ENCODE measurements around the gene PHGDH. TPM values are rescaled to one million over a fixed set of nuclear protein-coding genes. Genes with fewer than 3 reads are reported as not detected.

PHGDH gene
- total and polyA plus RNA-seq, 2 of the 13 experiments (the other 11 are each of a cell fraction or from before 2014, with no cell fraction given), result 95.8 to 133 TPM

DNA sequence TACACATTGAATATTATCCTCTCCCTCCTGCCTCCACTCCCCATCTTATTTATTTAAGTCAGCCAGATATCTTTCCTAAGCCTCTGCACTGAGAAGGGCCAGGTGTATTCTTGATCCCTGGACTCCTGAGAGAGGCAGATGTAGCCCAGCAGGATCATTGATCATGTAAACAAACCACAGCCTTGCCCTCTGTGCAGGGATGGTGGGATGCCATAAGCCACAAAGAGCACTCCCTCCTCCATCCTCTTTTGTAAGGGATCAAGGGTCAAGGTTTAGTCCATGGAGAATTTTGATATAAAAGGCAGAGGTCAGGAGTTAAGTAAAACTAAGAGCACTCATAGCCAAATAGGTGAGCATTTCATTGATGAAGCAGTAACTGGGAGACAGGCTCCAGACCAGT, 17.3 kb downstream of the PHGDH start (continued):
- TF ChIP-seq THAP11 (CRISPR knock-in tag; IDR thresholded peaks at IDR 0.05), result 0 out of 2 replicates have a peak, but pooled peaks have one; percentile 26
- TF ChIP-seq, protein P1, sequence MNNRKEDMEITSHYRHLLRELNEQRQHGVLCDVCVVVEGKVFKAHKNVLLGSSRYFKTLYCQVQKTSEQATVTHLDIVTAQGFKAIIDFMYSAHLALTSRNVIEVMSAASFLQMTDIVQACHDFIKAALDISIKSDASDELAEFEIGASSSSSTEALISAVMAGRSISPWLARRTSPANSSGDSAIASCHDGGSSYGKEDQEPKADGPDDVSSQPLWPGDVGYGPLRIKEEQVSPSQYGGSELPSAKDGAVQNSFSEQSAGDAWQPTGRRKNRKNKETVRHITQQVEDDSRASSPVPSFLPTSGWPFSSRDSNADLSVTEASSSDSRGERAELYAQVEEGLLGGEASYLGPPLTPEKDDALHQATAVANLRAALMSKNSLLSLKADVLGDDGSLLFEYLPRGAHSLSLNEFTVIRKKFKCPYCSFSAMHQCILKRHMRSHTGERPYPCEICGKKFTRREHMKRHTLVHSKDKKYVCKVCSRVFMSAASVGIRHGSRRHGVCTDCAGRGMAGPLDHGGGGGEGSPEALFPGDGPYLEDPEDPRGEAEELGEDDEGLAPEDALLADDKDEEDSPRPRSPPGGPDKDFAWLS (CRISPR knock-in tag; IDR thresholded peaks at IDR 0.05; ENCODE audit: borderline replicate concordance), result no peak
- TF ChIP-seq HNF4A (CRISPR knock-in tag; IDR thresholded peaks at IDR 0.05), result peak; percentile 97
- TF ChIP-seq, protein P2, sequence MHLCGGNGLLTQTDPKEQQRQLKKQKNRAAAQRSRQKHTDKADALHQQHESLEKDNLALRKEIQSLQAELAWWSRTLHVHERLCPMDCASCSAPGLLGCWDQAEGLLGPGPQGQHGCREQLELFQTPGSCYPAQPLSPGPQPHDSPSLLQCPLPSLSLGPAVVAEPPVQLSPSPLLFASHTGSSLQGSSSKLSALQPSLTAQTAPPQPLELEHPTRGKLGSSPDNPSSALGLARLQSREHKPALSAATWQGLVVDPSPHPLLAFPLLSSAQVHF (CRISPR knock-in tag; IDR thresholded peaks at IDR 0.05), result no peak
- TF ChIP-seq TARDBP (CRISPR knock-in tag; IDR thresholded peaks at IDR 0.05), result peak; percentile 45; the same call in 1 of the 2 replicates
- no peak for TF ChIP-seq ZNF230 (CRISPR knock-in tag; IDR thresholded peaks at IDR 0.05)
- 0 out of 2 replicates have a peak, but pooled peaks have one; percentile 38 for TF ChIP-seq ZNF205 (CRISPR knock-in tag; IDR thresholded peaks at IDR 0.05)
- TF ChIP-seq ZNF746 (CRISPR knock-in tag; IDR thresholded peaks at IDR 0.05), result peak; percentile 63; the same call in 1 of the 2 replicates
- TF ChIP-seq ZMYM4 (CRISPR knock-in tag; IDR thresholded peaks at IDR 0.05), result peak; percentile 85
- TF ChIP-seq SIX4 (CRISPR knock-in tag; IDR thresholded peaks at IDR 0.05), result peak; percentile 17; the same call in 1 of the 2 replicates
- TF ChIP-seq, protein P3, sequence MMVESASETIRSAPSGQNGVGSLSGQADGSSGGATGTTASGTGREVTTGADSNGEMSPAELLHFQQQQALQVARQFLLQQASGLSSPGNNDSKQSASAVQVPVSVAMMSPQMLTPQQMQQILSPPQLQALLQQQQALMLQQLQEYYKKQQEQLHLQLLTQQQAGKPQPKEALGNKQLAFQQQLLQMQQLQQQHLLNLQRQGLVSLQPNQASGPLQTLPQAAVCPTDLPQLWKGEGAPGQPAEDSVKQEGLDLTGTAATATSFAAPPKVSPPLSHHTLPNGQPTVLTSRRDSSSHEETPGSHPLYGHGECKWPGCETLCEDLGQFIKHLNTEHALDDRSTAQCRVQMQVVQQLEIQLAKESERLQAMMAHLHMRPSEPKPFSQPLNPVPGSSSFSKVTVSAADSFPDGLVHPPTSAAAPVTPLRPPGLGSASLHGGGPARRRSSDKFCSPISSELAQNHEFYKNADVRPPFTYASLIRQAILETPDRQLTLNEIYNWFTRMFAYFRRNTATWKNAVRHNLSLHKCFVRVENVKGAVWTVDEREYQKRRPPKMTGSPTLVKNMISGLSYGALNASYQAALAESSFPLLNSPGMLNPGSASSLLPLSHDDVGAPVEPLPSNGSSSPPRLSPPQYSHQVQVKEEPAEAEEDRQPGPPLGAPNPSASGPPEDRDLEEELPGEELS (CRISPR knock-in tag; IDR thresholded peaks at IDR 0.05), result peak; percentile 57
- peak; percentile 70 for TF ChIP-seq HDAC1 (CRISPR knock-in tag; IDR thresholded peaks at IDR 0.05)
- no peak for TF ChIP-seq PRMT3 (CRISPR knock-in tag; IDR thresholded peaks at IDR 0.05; ENCODE audit: borderline replicate concordance, low read depth)
- TF ChIP-seq SP4 (CRISPR knock-in tag; IDR thresholded peaks at IDR 0.05), result 0 out of 2 replicates have a peak, but pooled peaks have one; percentile 22
- peak; percentile 49; the same call in 1 of the 2 replicates for TF ChIP-seq MEIS1 (CRISPR knock-in tag; IDR thresholded peaks at IDR 0.05; ENCODE audit: borderline replicate concordance)
- peak; percentile 50; the same call in 1 of the 2 replicates for TF ChIP-seq CREM (IDR thresholded peaks at IDR 0.05)
- TF ChIP-seq CREM (CRISPR knock-in tag; IDR thresholded peaks at IDR 0.05), result no peak
- TF ChIP-seq NR2F6 (IDR thresholded peaks at IDR 0.05), result peak; percentile 93
- peak; percentile 92 for TF ChIP-seq NR2F6 (CRISPR knock-in tag; IDR thresholded peaks at IDR 0.05)
- no peak for TF ChIP-seq CREB1 (IDR thresholded peaks at IDR 0.05)
- peak; percentile 58 for TF ChIP-seq CREB1 (CRISPR knock-in tag; IDR thresholded peaks at IDR 0.05)
- TF ChIP-seq ZNF577 (CRISPR knock-in tag; IDR thresholded peaks at IDR 0.05; ENCODE audit: borderline replicate concordance, low read depth), result no peak
- TF ChIP-seq, protein P4, sequence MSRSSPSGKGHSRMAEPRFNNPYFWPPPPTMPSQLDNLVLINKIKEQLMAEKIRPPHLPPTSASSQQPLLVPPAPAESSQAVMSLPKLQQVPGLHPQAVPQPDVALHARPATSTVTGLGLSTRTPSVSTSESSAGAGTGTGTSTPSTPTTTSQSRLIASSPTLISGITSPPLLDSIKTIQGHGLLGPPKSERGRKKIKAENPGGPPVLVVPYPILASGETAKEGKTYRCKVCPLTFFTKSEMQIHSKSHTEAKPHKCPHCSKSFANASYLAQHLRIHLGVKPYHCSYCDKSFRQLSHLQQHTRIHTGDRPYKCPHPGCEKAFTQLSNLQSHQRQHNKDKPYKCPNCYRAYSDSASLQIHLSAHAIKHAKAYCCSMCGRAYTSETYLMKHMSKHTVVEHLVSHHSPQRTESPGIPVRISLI (CRISPR knock-in tag; IDR thresholded peaks at IDR 0.05; ENCODE audit: borderline replicate concordance), result peak; percentile 27; the same call in 1 of the 2 replicates
- TF ChIP-seq FOXA3 (CRISPR knock-in tag; IDR thresholded peaks at IDR 0.05), result peak; percentile 88
- TF ChIP-seq ZNF543 (CRISPR knock-in tag; IDR thresholded peaks at IDR 0.05), result peak; percentile 49; the same call in 1 of the 2 replicates
- TF ChIP-seq, protein P5, sequence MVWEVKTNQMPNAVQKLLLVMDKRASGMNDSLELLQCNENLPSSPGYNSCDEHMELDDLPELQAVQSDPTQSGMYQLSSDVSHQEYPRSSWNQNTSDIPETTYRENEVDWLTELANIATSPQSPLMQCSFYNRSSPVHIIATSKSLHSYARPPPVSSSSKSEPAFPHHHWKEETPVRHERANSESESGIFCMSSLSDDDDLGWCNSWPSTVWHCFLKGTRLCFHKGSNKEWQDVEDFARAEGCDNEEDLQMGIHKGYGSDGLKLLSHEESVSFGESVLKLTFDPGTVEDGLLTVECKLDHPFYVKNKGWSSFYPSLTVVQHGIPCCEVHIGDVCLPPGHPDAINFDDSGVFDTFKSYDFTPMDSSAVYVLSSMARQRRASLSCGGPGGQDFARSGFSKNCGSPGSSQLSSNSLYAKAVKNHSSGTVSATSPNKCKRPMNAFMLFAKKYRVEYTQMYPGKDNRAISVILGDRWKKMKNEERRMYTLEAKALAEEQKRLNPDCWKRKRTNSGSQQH (CRISPR knock-in tag; IDR thresholded peaks at IDR 0.05; ENCODE audit: low read depth), result 0 out of 2 replicates have a peak, but pooled peaks have one; percentile 29

All from HepG2 (cell line).